C4-2B (cell line): Measurements from ENCODE around the gene DPYSL4.

Source experiments
- H3K27ac ChIP-seq: fragments of 450-650 bp; 2 replicates; pipeline ENCODE4 v1.5.1; 2017
- CTCF ChIP-seq: fragments of 450-650 bp; conservative IDR thresholded peaks from 2 replicates; pipeline ENCODE4 v1.5.1; 2017; ENCODE audit warnings: mild to moderate bottlenecking
- ZFX ChIP-seq: fragments of 450-650 bp; IDR thresholded peaks from 2 replicates; pipeline ENCODE4 v1.6.1; 2017

The DPYSL4 gene

GRCh38 chr10:132170561-132171361 is 16.0 kb upstream of the DPYSL4 start:
- TF ChIP-seq CTCF (no peak), ZFX (no peak)
- H3K27ac ChIP-seq, result no peak overlapping the region

- TF ChIP-seq ZFX, result no peak
- no peak overlapping the region for H3K27ac ChIP-seq
Observed at GRCh38 chr10:132172091-132173066, 14.4 kb upstream of the DPYSL4 start.

GRCh38 chr10:132173185-132173584 is 13.6 kb upstream of the DPYSL4 start:
- no peak overlapping the region for H3K27ac ChIP-seq
- no peak for TF ChIP-seq CTCF

GRCh38 chr10:132174237-132174636 is 12.5 kb upstream of the DPYSL4 start:
- no peak overlapping the region for H3K27ac ChIP-seq
- TF ChIP-seq ZFX (no peak), CTCF (no peak)

- TF ChIP-seq ZFX, result no peak
- TF ChIP-seq CTCF, result no peak
- H3K27ac ChIP-seq, result no peak overlapping the region
Observed at GRCh38 chr10:132175408-132175807, 11.3 kb upstream of the DPYSL4 start.

GRCh38 chr10:132175907-132176581 is 10.7 kb upstream of the DPYSL4 start:
- TF ChIP-seq CTCF (no peak), ZFX (no peak)
- H3K27ac ChIP-seq, result no peak overlapping the region

- H3K27ac ChIP-seq, result no peak overlapping the region
- TF ChIP-seq ZFX (no peak), CTCF (no peak)
Observed at GRCh38 chr10:132176623-132177500, 9.9 kb upstream of the DPYSL4 start.
